ENCODE measurements around the gene PNMA8C. TPM values are rescaled to one million over a fixed set of nuclear protein-coding genes. Genes with fewer than 3 reads are reported as not detected.

Gene PNMA8C
- total and polyA plus RNA-seq, 8 donors, result 0.05 to 0.18 TPM; not detected in 6

DNA sequence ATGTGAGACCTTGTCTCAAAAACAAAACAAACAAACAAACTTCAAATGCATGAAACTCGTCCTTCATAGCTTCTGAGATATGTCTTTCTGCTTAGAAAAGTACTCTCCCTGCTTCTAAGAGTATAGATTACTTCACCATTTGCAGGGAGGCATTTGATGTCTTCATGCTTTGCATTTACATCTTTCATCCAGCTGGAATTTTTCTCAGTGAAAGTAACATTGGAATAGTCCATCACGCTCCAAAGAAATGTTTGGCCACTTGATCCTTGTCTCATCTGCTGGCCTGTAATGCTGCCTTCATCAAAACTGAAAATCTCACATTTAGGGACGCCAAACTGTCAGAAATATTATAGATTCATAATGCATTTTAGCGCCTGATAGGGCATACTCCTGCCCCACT, 23.4 kb upstream of the PNMA8C start:
- H3K36me3 ChIP-seq, result no peaks in the 10 kb centered on the region
- WGBS, 5 donors, result 32 to 47% (median 44%) methylated on average over 4 of the region's 4 CpGs
- peak in 1 of 2 donors; percentile 18 for DNase-seq
- intact Hi-C loops (cut with DNase I; ENCODE audit: low total_unique reads), result no loop called here
- H3K9me3 ChIP-seq, result no peaks in the 10 kb centered on the region
- no peak overlapping the region for H3K4me3 ChIP-seq
- no peak for TF ChIP-seq POLR2A (IDR thresholded peaks at IDR 0.05)
- TF ChIP-seq, protein P1, sequence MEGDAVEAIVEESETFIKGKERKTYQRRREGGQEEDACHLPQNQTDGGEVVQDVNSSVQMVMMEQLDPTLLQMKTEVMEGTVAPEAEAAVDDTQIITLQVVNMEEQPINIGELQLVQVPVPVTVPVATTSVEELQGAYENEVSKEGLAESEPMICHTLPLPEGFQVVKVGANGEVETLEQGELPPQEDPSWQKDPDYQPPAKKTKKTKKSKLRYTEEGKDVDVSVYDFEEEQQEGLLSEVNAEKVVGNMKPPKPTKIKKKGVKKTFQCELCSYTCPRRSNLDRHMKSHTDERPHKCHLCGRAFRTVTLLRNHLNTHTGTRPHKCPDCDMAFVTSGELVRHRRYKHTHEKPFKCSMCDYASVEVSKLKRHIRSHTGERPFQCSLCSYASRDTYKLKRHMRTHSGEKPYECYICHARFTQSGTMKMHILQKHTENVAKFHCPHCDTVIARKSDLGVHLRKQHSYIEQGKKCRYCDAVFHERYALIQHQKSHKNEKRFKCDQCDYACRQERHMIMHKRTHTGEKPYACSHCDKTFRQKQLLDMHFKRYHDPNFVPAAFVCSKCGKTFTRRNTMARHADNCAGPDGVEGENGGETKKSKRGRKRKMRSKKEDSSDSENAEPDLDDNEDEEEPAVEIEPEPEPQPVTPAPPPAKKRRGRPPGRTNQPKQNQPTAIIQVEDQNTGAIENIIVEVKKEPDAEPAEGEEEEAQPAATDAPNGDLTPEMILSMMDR (IDR thresholded peaks at IDR 0.05), result no peak
- TF ChIP-seq EP300 (IDR thresholded peaks at IDR 0.05), result no peak
- no peak for TF ChIP-seq POLR2AphosphoS5 (IDR thresholded peaks at IDR 0.05)
- H3K27ac ChIP-seq, result no peak overlapping the region
- peaks cover 0 to 7% (median 6%) of the 10 kb centered on the region in 3 donors for H3K27me3 ChIP-seq
- H3K4me1 ChIP-seq, result peaks cover 0 to 4% (median 0%) of the 10 kb centered on the region in 4 donors

DNA sequence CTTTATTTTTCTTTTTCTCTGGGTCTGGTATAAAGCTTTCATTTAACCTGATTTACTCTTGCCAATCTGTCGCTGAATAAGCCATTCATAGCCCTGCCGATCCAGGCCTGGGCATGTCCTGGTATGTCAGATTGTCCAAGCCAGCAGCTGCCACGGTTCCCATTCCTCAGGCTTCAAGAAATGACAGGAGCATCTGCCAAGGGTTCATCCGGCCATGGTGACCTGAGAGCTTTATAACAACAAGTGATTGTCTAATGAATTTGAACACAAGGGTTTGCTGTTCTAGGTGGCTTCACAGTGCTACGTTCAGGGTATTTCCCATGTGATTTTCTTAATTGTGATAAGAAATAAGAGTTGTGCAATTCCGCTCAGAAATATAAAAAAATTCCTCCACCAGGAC, 22.6 kb upstream of the PNMA8C start:
- DNase-seq, result no peak

DNA sequence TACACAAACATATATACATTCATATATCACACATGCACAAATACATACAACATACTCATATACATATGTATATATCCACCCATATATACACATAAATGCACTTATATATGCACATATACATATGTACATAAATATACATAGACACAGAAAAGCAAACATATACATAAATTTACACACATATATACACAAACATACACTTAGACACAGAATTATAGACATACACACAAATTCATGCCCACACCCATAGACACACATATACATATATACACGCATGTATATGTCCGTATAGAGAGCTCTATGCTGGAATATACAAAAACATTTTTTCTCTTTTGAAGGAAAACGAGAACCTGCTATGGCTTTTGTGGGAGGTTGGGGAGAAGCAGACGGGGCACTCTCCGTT, 22.0 kb upstream of the PNMA8C start:
- no peak for DNase-seq
- TF ChIP-seq EP300 (IDR thresholded peaks at IDR 0.05) (no peak), POLR2AphosphoS5 (IDR thresholded peaks at IDR 0.05) (no peak), POLR2A (IDR thresholded peaks at IDR 0.05) (no peak)
- TF ChIP-seq, protein P1 (IDR thresholded peaks at IDR 0.05), result no peak
- Histone ChIP-seq H3K9me3 (no peaks in the 10 kb centered on the region), H3K4me3 (no peak overlapping the region), H3K4me1 (no peaks in the 10 kb centered on the region), H3K36me3 (no peaks in the 10 kb centered on the region), H3K27ac (no peak overlapping the region), H3K27me3 (no peaks in the 10 kb centered on the region)
- WGBS, 5 donors, result 76 to 91% (median 81%) methylated on average over 5 of the region's 5 CpGs
- intact Hi-C loops (cut with DNase I; ENCODE audit: low total_unique reads), result no loop called here

More for the DNA sequence above, 22.6 kb upstream of the PNMA8C start:
- no peak overlapping the region for H3K4me3 ChIP-seq
- 66 to 76% (median 71%) methylated on average over 6 of the region's 6 CpGs for WGBS, 5 donors
- TF ChIP-seq, protein P1 (IDR thresholded peaks at IDR 0.05), result no peak
- TF ChIP-seq POLR2AphosphoS5 (IDR thresholded peaks at IDR 0.05), result no peak
- no peaks in the 10 kb centered on the region for H3K36me3 ChIP-seq
- peaks cover 0 to under 1% (median 0%) of the 10 kb centered on the region in 3 donors for H3K27me3 ChIP-seq
- peaks cover 0 to 2% (median 0%) of the 10 kb centered on the region in 4 donors for H3K4me1 ChIP-seq
- intact Hi-C loops (cut with DNase I; ENCODE audit: low total_unique reads), result no loop called here
- H3K27ac ChIP-seq, result no peak overlapping the region
- H3K9me3 ChIP-seq, result no peaks in the 10 kb centered on the region

DNA sequence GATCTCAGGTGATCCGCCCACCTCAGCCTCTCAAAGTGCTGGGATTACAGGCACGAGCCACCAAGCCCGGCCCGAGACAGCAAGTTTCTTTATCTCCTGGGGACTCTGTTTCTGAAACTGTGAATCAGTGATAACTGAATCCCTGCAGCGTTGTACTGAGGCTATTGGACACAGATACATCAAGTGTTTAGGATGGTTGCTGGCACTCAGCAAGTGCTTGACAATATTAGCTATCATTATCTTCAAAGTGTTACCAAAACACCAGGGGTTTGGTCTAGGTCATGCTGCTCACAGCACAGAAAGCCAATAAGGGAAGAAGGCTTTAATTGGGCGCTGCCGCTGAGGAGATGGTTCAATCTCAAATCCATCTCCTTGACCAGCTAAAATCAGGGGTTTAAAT, 20.5 kb upstream of the PNMA8C start:
- intact Hi-C loops (cut with DNase I; ENCODE audit: low total_unique reads), result no loop called here
- Histone ChIP-seq H3K9me3 (no peaks in the 10 kb centered on the region), H3K36me3 (no peaks in the 10 kb centered on the region), H3K4me1 (no peaks in the 10 kb centered on the region), H3K4me3 (no peak overlapping the region), H3K27ac (no peak overlapping the region), H3K27me3 (no peaks in the 10 kb centered on the region)
- TF ChIP-seq, protein P1 (IDR thresholded peaks at IDR 0.05), result no peak
- no peak for TF ChIP-seq POLR2AphosphoS5 (IDR thresholded peaks at IDR 0.05)
- no peak for TF ChIP-seq EP300 (IDR thresholded peaks at IDR 0.05)
- TF ChIP-seq POLR2A (IDR thresholded peaks at IDR 0.05), result no peak
- WGBS, 5 donors, result 60 to 65% (median 64%) methylated on average over 7 of the region's 7 CpGs
- DNase-seq, result no peak
